ENCODE results near the gene SELE.

GRCh38 chr1:169741666-169742394, 8.0 kb upstream of the SELE start:
- no peak for TF ChIP-seq POLR2AphosphoS5 (IDR thresholded peaks at IDR 0.05; ENCODE audit: low read depth, low read length)
- no peak for TF ChIP-seq HDAC2 (IDR thresholded peaks at IDR 0.05; ENCODE audit: borderline replicate concordance in 1 of 2, low read depth in 2 of 2, low read length in 2 of 2)
- no peak for TF ChIP-seq TAF1 (IDR thresholded peaks at IDR 0.05; ENCODE audit: low read depth, low read length)
- no peak for TF ChIP-seq EZH2 (IDR thresholded peaks at IDR 0.05; ENCODE audit: low read depth, low read length, severe bottlenecking)
